Measurements from ENCODE around the gene TUBA3E. TPM values are rescaled to one million over a fixed set of nuclear protein-coding genes. Genes with fewer than 3 reads are reported as not detected.
"Not testable (repeated sequence)": the region's sequence is repeated elsewhere in the genome, so short reads cannot be mapped to it uniquely, and the experiment has no call there.

Gene TUBA3E
- total RNA-seq, 1 donor from 2014 or later, result not detected

GRCh38 chr2:130187859-130188792 lies 10.1 kb downstream of the TUBA3E start:
- H3K36me3 Mint-ChIP-seq (ENCODE audit: low read depth); H3K27me3 Mint-ChIP-seq (ENCODE audit: insufficient read depth); H3K27ac Mint-ChIP-seq; H3K4me1 Mint-ChIP-seq (ENCODE audit: low read depth); H3K4me3 Mint-ChIP-seq; H3K9me3 Mint-ChIP-seq; DNase-seq (ENCODE audit: low spot score); intact Hi-C loops (cut with micrococcal nuclease): not testable (repeated sequence)

- no peak overlapping the region for H3K4me3 Mint-ChIP-seq
- intact Hi-C loops (cut with micrococcal nuclease), result no loop called here
- no peaks in the 10 kb centered on the region for H3K27me3 Mint-ChIP-seq (ENCODE audit: insufficient read depth)
- H3K9me3 Mint-ChIP-seq, result no peaks in the 10 kb centered on the region
- DNase-seq (ENCODE audit: low spot score), result no peak
- peaks cover under 1% of the 10 kb centered on the region for H3K4me1 Mint-ChIP-seq (ENCODE audit: low read depth)
- H3K27ac Mint-ChIP-seq, result no peak overlapping the region
- H3K36me3 Mint-ChIP-seq (ENCODE audit: low read depth), result peaks cover 5% of the 10 kb centered on the region
Observed at GRCh38 chr2:130187268-130187667, 11.0 kb downstream of the TUBA3E start.

- no peak for DNase-seq (ENCODE audit: low spot score)
- intact Hi-C loops (cut with micrococcal nuclease), result no loop called here
- Mint-ChIP-seq H3K4me1 (ENCODE audit: low read depth) (no peaks in the 10 kb centered on the region), H3K27ac (no peak overlapping the region), H3K27me3 (ENCODE audit: insufficient read depth) (no peaks in the 10 kb centered on the region), H3K36me3 (ENCODE audit: low read depth) (peaks cover 3% of the 10 kb centered on the region), H3K4me3 (no peak overlapping the region), H3K9me3 (no peaks in the 10 kb centered on the region)
Observed at GRCh38 chr2:130186391-130186790, 11.8 kb downstream of the TUBA3E start.

GRCh38 chr2:130185896-130186295 lies 12.3 kb downstream of the TUBA3E start:
- H3K9me3 Mint-ChIP-seq, result no peaks in the 10 kb centered on the region
- no peak overlapping the region for H3K27ac Mint-ChIP-seq
- no peaks in the 10 kb centered on the region for H3K27me3 Mint-ChIP-seq (ENCODE audit: insufficient read depth)
- intact Hi-C loops (cut with micrococcal nuclease), result no loop called here
- no peaks in the 10 kb centered on the region for H3K4me1 Mint-ChIP-seq (ENCODE audit: low read depth)
- peaks cover 3% of the 10 kb centered on the region for H3K36me3 Mint-ChIP-seq (ENCODE audit: low read depth)
- H3K4me3 Mint-ChIP-seq, result no peak overlapping the region
- no peak for DNase-seq (ENCODE audit: low spot score)

- Mint-ChIP-seq H3K4me1 (ENCODE audit: low read depth) (no peaks in the 10 kb centered on the region), H3K27ac (no peak overlapping the region), H3K27me3 (ENCODE audit: insufficient read depth) (no peaks in the 10 kb centered on the region), H3K9me3 (no peaks in the 10 kb centered on the region), H3K4me3 (no peak overlapping the region), H3K36me3 (ENCODE audit: low read depth) (peaks cover 3% of the 10 kb centered on the region)
- DNase-seq (ENCODE audit: low spot score), result no peak
- intact Hi-C loops (cut with micrococcal nuclease), result no loop called here
Observed at GRCh38 chr2:130185436-130185835, 12.8 kb downstream of the TUBA3E start.

GRCh38 chr2:130183512-130184373 lies 14.5 kb downstream of the TUBA3E start:
- peaks cover 3% of the 10 kb centered on the region for H3K36me3 Mint-ChIP-seq (ENCODE audit: low read depth)
- H3K9me3 Mint-ChIP-seq, result no peaks in the 10 kb centered on the region
- H3K4me3 Mint-ChIP-seq, result peak overlapping the region; percentile 85
- no peak for DNase-seq (ENCODE audit: low spot score)
- intact Hi-C loops (cut with micrococcal nuclease), result loop anchor here (5.0 kb wide), 4 partner anchors 36 to 1309 kb away; partner anchors contain the start of genes CCDC74B and MZT2A
- no peaks in the 10 kb centered on the region for H3K4me1 Mint-ChIP-seq (ENCODE audit: low read depth)
- H3K27me3 Mint-ChIP-seq (ENCODE audit: insufficient read depth), result no peaks in the 10 kb centered on the region
- H3K27ac Mint-ChIP-seq, result peak overlapping the region; percentile 89

- not testable (repeated sequence) for H3K36me3 Mint-ChIP-seq (ENCODE audit: low read depth); H3K4me1 Mint-ChIP-seq (ENCODE audit: low read depth); DNase-seq (ENCODE audit: low spot score); H3K9me3 Mint-ChIP-seq; H3K27me3 Mint-ChIP-seq (ENCODE audit: insufficient read depth)
- intact Hi-C loops (cut with micrococcal nuclease), result loop anchor here (5.0 kb wide), 4 partner anchors 36 to 1309 kb away; partner anchors contain the start of genes CCDC74B and MZT2A
- Mint-ChIP-seq H3K27ac (peak overlapping the region; percentile 70), H3K4me3 (peak overlapping the region; percentile 85)
Observed at GRCh38 chr2:130182826-130183511, 15.3 kb downstream of the TUBA3E start.

- H3K27me3 Mint-ChIP-seq (ENCODE audit: insufficient read depth); H3K9me3 Mint-ChIP-seq; H3K36me3 Mint-ChIP-seq (ENCODE audit: low read depth); H3K4me1 Mint-ChIP-seq (ENCODE audit: low read depth): not testable (repeated sequence)
- intact Hi-C loops (cut with micrococcal nuclease), result loop anchor here (1.0 to 5.0 kb wide), 9 partner anchors 35 to 1310 kb away; partner anchors contain the start of genes CCDC74B, IMP4, MZT2A and PTPN18
- peak within 1 kb of the TSS; percentile 92 for H3K27ac Mint-ChIP-seq
- H3K4me3 Mint-ChIP-seq, result peak within 1 kb of the TSS; percentile 93
- DNase-seq (ENCODE audit: low spot score), result peak; percentile 89
Observed at GRCh38 chr2:130181880-130182682, 16.2 kb downstream of the TUBA3E start, which contains the start of gene MZT2B. TSS of gene MZT2B (plus strand) at chr2:130182262. CDS start at chr2:130182283, 21 bp downstream.

- peak within 1 kb of the TSS; percentile 93 for H3K4me3 Mint-ChIP-seq
- no peaks in the 10 kb centered on the region for H3K27me3 Mint-ChIP-seq (ENCODE audit: insufficient read depth)
Observed at GRCh38 chr2:130181325-130181879, 16.8 kb downstream of the TUBA3E start, which contains the start of gene SMPD4. TSS of gene SMPD4 (minus strand) at chr2:130181602. CDS start at chr2:130176592, 5,010 bp downstream.

GRCh38 chr2:130180404-130181324 lies 17.6 kb downstream of the TUBA3E start:
- H3K27ac Mint-ChIP-seq, result peak overlapping the region; percentile 92
- peak overlapping the region; percentile 93 for H3K4me3 Mint-ChIP-seq
- not testable (repeated sequence) for H3K27me3 Mint-ChIP-seq (ENCODE audit: insufficient read depth); H3K4me1 Mint-ChIP-seq (ENCODE audit: low read depth); H3K36me3 Mint-ChIP-seq (ENCODE audit: low read depth); H3K9me3 Mint-ChIP-seq; DNase-seq (ENCODE audit: low spot score)
- intact Hi-C loops (cut with micrococcal nuclease), result loop anchor here (1.0 to 5.0 kb wide), 9 partner anchors 33 to 1312 kb away; partner anchors contain the start of genes CCDC74B, IMP4, MZT2A and PTPN18

More at GRCh38 chr2:130181325-130181879, 16.8 kb downstream of the TUBA3E start, which contains the start of gene SMPD4:
- no peaks in the 10 kb centered on the region for H3K4me1 Mint-ChIP-seq (ENCODE audit: low read depth)
- peaks cover 5% of the 10 kb centered on the region for H3K36me3 Mint-ChIP-seq (ENCODE audit: low read depth)
- peak within 1 kb of the TSS; percentile 92 for H3K27ac Mint-ChIP-seq
- peak; percentile 97 for DNase-seq (ENCODE audit: low spot score)
- H3K9me3 Mint-ChIP-seq, result no peaks in the 10 kb centered on the region
- intact Hi-C loops (cut with micrococcal nuclease), result loop anchor here (1.0 to 5.0 kb wide), 9 partner anchors 34 to 1311 kb away; partner anchors contain the start of genes CCDC74B, IMP4, MZT2A and PTPN18

All from activated T-helper 1 cell treated with anti-CD3 and anti-CD28 coated beads, Interleukin-12 subunit alpha, Interleukin-12 subunit beta, Interleukin-2, Interleukin-4 antibody, amounts not matched to agents 30 ng/mL and 10 ng/mL and 1 ng/mL, durations not matched to agents 14 hours and 24 hours and 36 hours (primary cell).